Skin of body (tissue), 2 donors: ENCODE data around the gene SORCS2. TPM values are rescaled to one million over a fixed set of nuclear protein-coding genes. Genes with fewer than 3 reads are reported as not detected.

Experiments used
- DNase-seq: peaks from one replicate; lab custom pipeline; 2025; lab: John Stamatoyannopoulos, UW
- total RNA-seq: library from RNA; depleted of rRNA; stranded (reverse); fragments of >200 nt; gene quantifications from one replicate; pipeline ENCODE4 v1.2.3, GENCODE V29; 2014

The SORCS2 gene
- total RNA-seq, 1 donor from 2014 or later = 5.8 TPM

GRCh38 chr4:7738458-7739076 is 546.2 kb downstream of the SORCS2 start:
- no peak for DNase-seq

DNA sequence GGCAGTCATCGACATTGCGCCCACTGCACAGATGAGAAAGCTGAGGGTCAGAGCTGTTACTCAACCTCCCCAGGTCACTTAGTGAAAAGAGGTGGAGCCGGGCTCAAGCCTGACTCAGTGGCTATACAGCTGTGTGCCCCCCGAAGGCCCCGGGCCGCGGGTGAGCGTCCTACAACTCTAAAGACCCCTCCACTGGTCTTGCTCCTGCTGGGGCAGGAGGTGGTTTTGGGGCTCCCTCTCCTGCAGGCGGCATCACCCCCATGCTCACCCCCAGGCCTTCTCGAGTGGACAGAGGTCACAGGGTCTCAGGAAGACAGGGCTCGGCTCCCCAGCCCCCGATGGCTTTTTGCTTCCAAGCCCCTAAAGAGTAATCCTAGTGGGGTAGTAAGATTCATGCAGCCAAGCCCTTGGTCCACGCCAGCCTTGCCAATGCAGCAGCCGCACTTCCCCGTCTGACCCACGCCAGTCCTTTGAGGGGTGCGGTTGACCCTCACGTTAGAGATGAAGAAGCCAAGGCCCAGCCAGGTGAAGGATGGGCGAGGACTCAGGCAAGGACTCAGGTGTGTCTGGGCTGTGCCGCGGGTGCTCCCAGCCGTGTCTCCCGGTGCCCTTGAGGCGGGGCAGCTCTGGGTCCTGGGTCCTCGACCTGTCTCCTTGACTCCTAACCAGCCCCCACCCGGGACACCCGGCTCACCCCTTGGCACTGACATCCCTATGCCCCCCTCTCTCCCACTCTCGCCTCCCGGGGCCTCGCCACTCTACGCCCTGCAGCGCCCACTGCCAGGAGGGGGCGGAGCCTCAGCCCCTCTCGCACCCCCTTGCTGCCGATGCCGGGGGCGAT is 547.0 kb downstream of the SORCS2 start:
- no peak for DNase-seq

DNA sequence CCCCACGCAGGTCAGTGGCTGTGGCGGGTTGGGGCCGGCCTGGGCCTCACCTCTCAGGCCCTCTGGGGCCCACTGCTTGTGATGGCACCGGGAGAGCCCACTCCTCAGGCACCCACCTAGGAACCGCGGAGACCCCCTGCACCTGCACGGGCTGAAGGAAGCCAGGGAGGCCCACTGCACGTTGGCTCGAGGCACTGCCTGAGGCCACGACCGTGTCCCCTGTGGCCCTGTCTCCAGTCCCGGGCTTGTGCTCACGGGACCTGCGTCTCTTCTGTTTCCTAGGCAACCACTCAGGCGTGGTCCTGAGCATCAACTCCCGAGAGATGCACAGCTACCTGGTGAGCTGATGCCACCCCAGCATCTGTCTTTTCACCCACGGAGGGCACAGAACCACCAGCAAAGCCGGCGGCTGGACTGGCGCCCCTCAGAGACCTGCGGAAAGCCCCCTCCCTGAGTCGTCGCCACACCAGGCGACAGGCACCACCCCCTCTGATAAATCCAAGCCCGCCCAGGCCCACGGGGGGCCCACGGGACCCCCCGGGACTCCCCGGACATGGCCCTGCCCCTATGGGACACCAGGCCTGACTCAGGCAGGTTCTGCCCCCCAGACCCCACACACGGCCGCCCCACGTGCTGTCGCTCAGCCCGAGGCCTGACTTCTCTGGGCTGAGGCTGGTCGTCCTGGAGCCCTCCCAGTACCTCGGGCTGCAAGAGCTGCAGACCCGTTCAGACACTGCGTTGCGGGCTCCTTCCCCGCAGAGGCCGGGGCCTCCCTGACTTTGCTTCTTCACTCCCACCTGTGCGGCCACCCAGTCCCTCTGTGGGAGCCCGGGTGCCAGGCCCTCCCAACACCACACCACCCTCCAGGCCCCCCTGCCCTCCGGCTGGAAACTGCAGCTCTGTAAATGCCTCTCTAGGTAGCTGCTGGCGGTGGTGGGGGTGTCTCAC is 547.9 kb downstream of the SORCS2 start:
- no peak for DNase-seq

GRCh38 chr4:7740866-7741525 is 548.7 kb downstream of the SORCS2 start:
- no peak for DNase-seq

DNA sequence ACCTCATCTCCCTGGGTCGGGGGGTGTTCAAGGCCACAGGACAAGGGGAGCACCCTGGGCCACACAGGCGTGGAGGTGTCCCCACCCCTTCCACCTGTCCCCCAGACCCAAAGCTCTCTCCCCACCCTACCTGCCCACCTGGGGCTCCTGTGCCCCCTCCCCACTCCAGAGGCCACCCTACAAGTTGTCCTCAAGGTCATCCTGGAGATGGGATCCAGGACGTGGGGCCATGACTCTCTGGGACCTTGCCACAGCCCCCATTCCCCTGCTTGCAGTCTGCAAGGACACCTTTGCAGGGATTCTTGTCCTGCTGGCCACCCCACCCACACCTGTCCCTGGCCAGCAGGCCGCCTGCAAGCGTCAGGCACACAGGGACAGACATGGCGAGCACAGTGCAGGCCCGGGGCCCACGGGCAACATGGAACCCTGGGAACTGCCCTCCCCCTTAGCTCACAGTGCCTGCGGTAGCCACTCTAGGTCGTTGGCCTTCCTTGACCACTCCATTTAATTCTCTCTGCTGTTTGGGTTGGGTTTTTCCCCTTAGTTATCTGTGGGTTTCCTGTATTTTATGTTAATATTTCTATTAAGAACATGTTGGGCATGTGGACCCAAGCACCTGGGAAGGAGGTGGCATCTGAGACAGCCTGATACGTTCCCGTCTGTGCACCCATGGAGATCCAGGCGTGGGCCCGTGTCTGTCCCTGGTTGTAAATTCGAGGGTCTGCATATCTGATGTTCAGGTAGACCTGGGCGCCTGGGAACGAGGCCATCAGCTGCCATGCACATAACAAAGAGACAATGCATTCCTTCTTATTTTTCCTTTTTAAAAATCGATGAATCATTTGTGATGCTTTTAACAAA is 549.8 kb downstream of the SORCS2 start:
- DNase-seq = no peak

- no peak for DNase-seq
Measured at GRCh38 chr4:7742807-7743280, 550.5 kb downstream of the SORCS2 start.

DNA sequence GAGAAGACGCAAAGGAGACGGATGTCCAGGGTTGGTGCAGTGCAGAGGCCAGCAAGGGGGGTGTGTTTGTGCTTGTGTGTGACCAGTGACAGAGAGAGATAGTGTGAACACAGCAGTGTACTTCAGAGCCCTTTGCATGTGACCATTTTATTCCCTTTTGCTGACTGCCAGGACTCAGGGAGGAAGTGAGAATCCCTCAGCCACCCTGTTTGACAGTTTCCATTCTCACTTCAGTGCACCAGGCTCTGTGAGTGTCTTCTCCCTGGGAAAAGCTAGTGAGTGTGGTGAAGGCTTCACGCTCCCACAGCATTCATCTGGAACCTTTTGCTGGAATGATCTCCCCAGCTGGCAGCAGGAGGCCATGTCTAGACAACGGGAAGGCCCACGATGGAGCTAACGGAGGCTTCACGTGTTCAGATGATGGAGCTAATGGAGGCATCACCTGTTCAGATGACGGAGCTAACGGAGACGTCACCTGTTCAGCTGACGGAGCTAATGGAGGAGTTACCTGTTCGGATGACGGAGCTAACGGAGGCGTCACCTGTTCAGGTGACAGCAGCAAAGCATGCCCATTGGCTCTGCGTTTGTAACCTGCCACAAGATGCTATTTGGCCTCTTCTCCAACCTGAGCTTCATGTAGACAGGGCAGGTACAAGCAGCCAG is 551.9 kb downstream of the SORCS2 start:
- no peak for DNase-seq

- no peak for DNase-seq
Measured at GRCh38 chr4:7745301-7745885, 553.1 kb downstream of the SORCS2 start.

DNA sequence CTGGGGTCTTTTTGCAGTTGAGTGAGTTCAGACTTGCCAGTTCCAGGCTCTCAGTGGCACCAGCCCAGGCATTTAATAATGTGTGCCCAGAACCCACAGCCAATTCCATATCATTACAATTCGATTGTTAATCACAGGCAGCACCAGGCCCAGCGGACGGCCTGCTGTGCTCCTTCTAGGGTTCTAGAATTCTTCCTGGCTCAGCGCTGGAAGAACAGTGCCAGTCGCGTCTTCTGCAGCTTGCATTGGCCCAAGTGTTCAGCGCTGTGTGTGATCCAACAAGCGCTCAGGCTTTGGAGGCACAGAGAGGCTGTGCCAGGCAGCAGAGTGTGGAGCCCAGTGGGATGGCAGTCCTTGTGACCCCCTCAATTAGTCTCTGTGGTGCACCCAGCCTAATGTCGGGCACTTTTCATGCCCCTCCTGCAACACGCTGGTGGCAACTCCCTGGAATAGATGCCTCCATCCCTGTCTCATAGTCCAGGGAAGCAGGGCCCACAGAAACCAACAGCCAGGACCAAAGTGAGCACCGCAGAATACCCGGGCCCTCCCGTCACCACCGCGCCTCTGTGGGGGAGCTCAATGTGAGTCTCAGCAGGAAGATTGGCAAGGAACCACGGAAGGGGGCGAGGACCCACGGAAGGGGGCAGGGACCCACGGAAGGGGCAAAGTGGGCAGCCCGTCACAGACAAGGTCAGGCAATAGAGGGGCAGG is 554.2 kb downstream of the SORCS2 start:
- no peak for DNase-seq

GRCh38 chr4:7747062-7747385 is 554.7 kb downstream of the SORCS2 start:
- DNase-seq = no peak

GRCh38 chr4:7747566-7747965 is 555.2 kb downstream of the SORCS2 start:
- no peak for DNase-seq

DNA sequence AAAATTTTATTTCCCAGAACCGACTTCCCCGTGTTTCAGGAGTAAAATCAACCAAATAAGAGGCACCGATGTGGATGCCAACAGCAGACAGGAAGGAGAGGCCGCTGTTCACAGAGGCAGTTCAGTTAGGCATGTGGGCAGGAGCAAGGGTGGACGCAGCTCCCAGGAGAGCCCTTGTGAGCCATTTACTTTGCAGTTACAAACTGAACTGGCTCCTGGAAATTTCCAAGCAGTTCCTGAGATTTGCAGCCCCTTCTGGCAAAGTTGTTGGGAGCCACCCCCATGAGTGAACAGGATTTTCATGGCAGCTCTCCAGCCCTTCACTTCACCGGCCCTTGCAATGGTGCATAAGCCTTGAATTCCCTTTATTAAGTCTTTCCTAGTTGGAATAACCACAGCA is 558.2 kb downstream of the SORCS2 start:
- no peak for DNase-seq

GRCh38 chr4:7750972-7751371 is 558.6 kb downstream of the SORCS2 start:
- no peak for DNase-seq

DNA sequence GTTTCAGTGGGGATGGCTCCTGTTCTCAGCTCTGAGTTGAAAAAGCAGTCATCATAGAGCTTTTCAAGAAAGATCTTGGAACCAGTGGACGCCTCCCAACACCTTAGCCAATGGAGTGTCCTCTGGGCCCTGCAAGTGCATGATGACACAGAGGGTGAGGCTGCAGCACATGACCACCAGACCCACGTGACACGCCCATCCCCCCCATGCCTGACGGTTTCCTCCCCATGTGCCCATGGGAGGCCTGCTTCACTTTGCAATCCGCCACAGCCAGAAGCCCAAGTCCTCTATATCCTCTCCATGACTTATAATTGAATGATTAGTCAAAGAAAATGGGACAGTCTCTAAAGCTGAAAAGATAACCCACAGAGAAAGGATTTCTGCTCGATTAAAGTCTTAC is 560.3 kb downstream of the SORCS2 start:
- DNase-seq = no peak

DNA sequence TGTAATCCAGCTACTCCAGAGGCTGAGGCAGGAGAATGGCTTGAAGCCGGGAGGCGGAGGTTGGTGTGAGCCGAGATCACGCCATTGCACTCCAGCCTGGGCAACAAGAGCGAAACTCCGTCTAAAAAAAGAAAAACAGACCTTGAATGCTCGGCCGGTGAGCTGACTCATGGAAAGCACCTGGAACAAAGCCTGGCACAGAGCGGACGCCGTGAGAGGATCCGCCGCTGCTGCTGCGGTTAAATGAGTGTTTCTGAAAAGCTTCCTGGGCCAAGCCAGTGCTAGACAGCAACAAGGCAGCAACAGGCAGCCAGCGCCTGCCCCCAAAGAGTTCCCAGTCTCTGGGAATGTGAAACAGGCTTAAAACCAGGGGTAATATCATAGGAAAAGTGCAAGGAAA is 560.9 kb downstream of the SORCS2 start:
- no peak for DNase-seq

DNA sequence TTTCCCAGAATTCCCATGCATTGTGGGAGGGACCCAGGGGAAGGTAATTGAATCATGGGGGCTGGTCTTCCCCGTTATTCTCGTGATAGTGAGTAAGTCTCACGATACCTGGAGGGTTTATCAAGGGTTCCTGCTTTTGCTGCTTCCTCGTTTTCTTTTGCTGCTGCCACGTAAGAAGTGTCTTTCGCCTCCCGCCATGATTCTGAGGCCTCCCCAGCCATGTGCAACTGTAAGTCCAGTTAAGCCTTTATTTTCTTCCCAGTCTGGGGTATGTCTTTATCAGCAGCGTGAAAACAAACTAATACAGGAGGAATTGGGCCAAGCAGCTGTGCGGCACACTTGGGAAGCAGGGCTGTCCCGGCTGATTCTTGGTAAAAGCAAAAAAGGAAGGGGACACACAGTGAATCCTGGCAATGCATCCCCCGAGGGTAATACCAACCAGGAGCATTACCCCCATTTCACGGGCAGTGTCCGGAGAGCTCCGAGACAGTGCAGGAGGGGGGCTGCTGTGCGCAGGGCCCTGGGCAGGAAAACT is 561.7 kb downstream of the SORCS2 start:
- no peak for DNase-seq

- no peak for DNase-seq
Measured at GRCh38 chr4:7754565-7755262, 562.4 kb downstream of the SORCS2 start.

DNA sequence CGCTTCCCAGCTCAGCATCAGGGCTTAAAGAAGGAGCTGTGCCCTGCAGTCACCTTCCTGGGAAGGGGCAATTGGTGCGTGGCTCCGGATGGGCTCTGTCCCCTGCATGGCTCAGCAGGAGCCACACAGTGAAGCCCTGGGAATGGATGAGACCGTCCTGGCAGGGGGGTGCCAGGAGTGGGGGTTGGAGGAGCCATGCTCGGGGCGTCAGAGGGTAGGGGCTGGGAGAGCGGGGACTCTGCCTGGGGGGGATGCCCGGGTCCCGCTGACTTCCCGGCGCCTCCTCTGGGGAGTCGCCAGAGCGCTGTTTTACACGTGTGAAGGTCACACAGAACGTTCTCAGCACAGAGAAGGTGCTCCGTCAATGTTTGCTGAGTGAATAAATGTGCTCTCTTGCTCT is 563.2 kb downstream of the SORCS2 start:
- no peak for DNase-seq
